ENCODE data around the gene C2orf81.

DNA sequence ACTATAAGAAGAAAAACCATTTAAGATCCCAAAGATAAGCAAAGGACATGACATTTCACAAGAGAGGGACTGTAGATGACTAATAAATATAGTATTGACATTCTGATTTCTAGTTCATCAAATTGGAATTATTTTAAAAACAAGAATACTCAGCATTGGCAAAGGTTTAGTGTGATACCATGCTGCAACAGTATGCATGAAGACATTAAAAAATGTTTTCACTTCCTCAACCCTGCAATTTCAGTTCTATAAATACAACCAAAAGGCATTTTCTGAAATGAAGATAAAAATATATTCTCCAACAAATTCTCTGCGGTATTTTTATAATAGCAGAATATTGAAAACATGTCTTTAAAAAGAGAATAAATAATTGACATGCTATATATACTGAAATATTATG, 2.1 kb downstream of the C2orf81 start:
- TF ChIP-seq, protein P1, sequence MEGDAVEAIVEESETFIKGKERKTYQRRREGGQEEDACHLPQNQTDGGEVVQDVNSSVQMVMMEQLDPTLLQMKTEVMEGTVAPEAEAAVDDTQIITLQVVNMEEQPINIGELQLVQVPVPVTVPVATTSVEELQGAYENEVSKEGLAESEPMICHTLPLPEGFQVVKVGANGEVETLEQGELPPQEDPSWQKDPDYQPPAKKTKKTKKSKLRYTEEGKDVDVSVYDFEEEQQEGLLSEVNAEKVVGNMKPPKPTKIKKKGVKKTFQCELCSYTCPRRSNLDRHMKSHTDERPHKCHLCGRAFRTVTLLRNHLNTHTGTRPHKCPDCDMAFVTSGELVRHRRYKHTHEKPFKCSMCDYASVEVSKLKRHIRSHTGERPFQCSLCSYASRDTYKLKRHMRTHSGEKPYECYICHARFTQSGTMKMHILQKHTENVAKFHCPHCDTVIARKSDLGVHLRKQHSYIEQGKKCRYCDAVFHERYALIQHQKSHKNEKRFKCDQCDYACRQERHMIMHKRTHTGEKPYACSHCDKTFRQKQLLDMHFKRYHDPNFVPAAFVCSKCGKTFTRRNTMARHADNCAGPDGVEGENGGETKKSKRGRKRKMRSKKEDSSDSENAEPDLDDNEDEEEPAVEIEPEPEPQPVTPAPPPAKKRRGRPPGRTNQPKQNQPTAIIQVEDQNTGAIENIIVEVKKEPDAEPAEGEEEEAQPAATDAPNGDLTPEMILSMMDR (IDR thresholded peaks at IDR 0.05) = no peak
- TF ChIP-seq POLR2A (IDR thresholded peaks at IDR 0.05) = no peak

Measured in lower leg skin (tissue), 3 donors.